Effector memory CD4-positive, alpha-beta T cell (primary cell): ENCODE measurements around the gene LRRC45.

ENCODE experiments used
- DNase-seq, 3 donors: peaks; one replicate each; pipeline ENCODE4 v3.0.0-alpha.2; 2020
- H3K27ac ChIP-seq: 2 replicates; pipeline ENCODE4 v1.7.0; 2013; ENCODE audit warnings: mild to moderate bottlenecking, low read length, moderate library complexity; ENCODE audit not compliant: insufficient read depth, poor library complexity, severe bottlenecking
- H3K27me3 ChIP-seq: replicated peaks from 2 replicates; pipeline ENCODE4 v1.7.0; 2013; ENCODE audit warnings: mild to moderate bottlenecking, low read length; ENCODE audit not compliant: insufficient read depth, control insufficient read depth, poor library complexity, severe bottlenecking
- H3K36me3 ChIP-seq: 2 replicates; pipeline ENCODE4 v1.7.0; 2013; ENCODE audit warnings: mild to moderate bottlenecking, low read length, moderate library complexity; ENCODE audit not compliant: control insufficient read depth, insufficient read depth
- H3K4me1 ChIP-seq: 2 replicates; pipeline ENCODE4 v1.7.0; 2013; ENCODE audit warnings: low read length, mild to moderate bottlenecking; ENCODE audit not compliant: control insufficient read depth, insufficient read depth, poor library complexity, severe bottlenecking
- H3K4me3 ChIP-seq: 2 replicates; pipeline ENCODE4 v1.7.0; 2013; ENCODE audit warnings: low read length, low read depth, mild to moderate bottlenecking; ENCODE audit not compliant: insufficient read depth, poor library complexity, severe bottlenecking
- H3K9me3 ChIP-seq: 2 replicates; pipeline ENCODE4 v1.7.0; 2013; ENCODE audit warnings: mild to moderate bottlenecking, low read length, moderate library complexity; ENCODE audit not compliant: control insufficient read depth

The LRRC45 gene

DNA sequence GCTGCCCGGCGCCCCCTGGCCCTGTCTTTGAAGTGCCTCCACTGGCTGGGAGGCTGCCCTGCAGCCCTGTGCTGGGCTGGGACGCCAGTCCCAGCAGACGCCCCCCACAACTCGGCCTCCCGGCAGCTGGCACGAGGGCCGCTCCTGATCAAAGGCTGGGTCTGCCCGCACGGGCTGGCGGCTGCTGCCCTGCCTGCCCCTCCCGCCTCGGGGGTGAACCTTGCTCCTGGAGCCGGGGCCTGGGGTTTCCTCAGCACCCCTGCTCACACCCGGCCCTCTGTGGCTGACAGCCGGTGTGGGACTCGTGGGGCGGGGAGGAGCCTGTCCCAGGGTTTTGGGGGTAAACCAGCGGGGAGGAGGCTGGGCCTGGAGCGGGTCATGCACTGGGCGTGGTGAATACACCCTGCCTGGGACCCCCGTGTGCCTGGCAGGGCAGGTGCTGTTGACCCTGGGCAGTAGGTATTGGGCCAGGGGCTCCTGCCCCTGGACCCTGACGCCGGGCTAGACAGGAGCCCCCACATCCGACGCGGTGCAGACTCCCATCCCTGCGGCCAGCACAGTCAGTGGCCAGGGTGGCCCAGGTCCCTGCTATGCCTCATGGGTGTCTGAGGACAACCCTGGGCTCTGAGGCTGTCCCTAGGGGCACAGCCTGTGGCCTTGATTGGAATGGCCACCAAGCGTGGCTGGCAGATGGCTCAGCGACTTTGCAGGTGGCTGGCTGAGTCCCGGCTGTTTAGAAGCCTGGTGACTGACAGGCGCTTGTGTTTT, 22.1 kb upstream of the LRRC45 start:
- H3K4me1 ChIP-seq: no peaks in the 10 kb centered on the region
- peaks cover 9% of the 10 kb centered on the region for H3K36me3 ChIP-seq

DNA sequence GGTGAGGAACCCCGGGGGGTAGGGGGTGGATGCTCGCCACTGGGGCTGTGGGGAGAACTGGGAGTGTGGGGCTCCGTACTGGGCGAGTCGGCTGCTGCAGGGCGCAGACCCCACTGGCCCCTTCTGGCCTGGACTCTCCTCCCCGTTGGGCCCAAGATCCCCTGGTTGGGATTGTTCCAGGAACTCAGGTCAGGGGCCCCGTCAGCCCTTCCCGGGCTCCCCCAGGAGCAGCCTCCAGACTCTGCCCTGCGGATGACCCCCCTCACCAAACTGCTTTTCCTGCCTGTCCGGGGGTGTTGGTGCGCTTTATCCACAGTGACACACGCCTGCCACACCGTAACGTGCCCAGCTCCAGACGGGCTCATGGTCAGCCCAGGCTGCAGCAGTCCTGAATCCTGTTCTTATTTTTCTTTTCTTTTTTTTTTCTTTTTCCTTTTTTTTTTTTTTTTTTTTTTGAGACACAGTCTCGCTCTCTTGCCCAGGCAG, 21.5 kb upstream of the LRRC45 start:
- H3K9me3 ChIP-seq: no peaks in the 10 kb centered on the region
- no peak for DNase-seq
- no peaks in the 10 kb centered on the region for H3K4me1 ChIP-seq
- no peaks in the 10 kb centered on the region for H3K27me3 ChIP-seq
- H3K4me3 ChIP-seq: no peak overlapping the region
- peaks cover 2% of the 10 kb centered on the region for H3K36me3 ChIP-seq
- no peak overlapping the region for H3K27ac ChIP-seq

More for the DNA sequence above, 22.1 kb upstream of the LRRC45 start:
- DNase-seq: no peak
- Histone ChIP-seq H3K4me3 (no peak overlapping the region), H3K9me3 (no peaks in the 10 kb centered on the region), H3K27ac (no peak overlapping the region), H3K27me3 (no peaks in the 10 kb centered on the region)

DNA sequence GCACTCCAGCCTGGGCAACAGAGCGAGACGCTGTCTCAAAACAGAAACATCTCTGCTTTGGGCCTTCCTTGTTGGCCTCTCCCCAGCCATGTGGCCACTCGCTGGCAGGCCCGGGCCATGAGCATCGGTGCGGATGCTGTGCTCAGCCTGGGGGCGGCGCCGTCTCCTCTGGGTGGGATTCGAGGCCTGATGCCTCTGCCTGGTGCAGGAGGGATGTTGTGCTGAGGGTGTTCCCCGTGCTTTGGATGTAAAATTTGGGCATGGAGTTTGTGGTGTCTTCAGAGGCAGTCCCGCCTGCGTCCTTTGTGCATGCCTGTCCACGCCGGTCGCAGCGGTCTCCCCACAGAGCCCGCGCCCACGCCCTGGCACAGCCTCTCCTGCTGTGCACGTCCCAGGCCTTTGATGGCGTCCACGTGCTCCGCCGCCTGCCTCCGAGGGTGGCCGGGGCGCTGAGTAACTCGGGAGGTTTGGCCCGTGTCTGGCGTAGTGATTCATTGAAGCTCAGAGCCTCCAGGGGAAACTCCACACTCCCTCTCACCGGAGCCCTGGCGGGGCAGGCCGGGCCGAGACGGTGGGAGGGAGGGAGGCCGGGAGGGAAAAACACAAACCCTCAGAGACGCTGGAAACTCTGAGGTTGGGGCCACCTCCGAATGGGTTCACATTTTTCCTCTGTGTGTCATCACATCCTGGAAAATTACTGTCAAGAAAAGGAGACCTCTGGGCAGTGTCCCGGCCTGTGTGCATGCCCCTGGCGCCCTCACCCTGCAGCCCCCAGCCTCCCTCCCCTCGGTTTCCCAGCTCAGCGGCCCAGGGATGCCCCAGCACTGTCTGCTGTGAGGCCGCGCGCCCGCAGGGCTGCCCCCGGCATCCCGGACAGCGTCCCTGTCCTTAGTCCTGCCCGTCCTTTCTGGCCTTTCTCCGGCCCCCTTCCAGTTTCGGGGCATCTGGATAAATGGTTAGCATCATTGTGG, 19.4 kb upstream of the LRRC45 start:
- Histone ChIP-seq H3K4me1 (no peaks in the 10 kb centered on the region), H3K4me3 (no peak overlapping the region), H3K27ac (no peak overlapping the region), H3K36me3 (no peaks in the 10 kb centered on the region), H3K27me3 (no peaks in the 10 kb centered on the region), H3K9me3 (no peaks in the 10 kb centered on the region)
- no peak for DNase-seq

DNA sequence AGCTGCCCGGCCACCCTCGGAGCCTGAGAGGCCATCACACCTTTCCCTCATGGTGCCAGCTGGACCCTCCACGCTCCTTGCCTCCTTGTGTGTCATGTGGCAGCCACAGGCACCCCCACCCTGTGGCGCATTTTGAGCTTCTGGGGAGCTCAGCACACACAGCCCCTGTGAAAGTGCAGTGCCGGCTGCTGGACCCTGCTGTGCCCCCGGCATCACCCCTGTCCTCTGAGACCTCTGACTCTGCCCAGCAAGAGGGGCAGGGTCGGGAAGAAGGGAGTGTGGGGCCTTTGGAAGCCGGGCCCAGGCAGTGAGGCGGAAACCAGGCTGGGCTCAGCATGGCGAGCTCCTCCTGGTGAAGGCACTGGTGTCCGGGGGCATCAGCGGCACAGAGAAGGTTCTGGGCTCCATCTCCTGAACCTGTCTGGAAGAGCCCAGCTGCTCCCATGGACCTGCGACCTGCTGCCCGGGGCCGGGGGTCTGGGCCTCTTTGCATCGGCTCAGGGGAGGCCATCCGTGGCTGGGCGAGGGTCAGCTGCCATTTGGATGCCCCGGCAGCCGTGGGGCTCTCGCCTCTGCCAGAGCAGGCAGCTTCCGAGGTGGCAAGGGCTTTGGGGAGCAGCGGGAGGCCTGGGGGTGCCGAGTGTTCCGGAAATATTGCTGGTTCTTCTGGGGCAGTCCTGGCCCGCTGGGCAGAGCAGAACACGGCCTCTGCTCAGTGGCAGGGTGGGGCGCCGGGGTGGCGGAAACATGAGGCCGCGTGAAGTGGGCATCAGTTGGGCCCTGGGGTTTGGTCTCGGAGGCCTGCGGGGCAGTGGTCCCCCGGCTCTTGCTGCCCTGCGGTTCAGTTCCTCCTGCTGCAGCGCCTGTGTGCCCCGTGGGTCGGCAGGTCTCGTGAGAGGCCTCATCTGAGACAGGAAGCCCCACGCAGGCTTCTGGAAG, 18.3 kb upstream of the LRRC45 start:
- DNase-seq: no peak
- Histone ChIP-seq H3K4me3 (no peak overlapping the region), H3K9me3 (no peaks in the 10 kb centered on the region), H3K4me1 (no peaks in the 10 kb centered on the region), H3K27me3 (no peaks in the 10 kb centered on the region), H3K27ac (no peak overlapping the region), H3K36me3 (no peaks in the 10 kb centered on the region)

DNA sequence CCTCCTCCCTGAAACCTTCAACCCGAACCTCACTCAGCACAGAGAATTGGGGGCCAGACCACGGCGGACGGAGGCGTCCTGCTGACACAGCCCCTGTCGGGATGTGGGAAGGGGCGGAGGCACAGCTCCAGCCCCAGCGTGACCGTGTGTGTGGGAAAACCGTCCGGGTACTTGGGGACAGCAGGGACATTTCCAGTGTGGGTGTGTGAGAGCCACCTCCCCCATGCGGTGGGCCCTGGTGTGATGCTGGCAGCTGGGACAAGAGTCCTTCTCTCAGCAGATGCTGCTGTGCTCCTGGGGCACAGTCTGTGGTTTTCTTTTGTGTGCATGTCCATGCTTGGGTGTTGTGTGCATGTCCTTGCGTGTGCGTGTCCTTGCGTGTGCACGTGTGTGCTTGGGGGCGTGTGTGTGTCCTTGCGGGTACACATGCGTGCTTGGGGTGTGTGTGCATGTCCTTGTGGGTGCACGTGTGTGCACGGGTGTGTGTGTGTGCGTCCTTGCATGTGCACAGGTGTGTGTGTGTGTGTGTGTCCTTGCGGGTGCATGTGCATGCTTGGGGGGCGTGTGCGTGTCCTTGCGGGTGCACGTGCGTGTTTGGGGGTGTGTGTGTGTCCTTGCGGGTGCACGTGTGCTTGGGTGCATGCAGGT, 17.3 kb upstream of the LRRC45 start:
- Histone ChIP-seq H3K27me3 (no peaks in the 10 kb centered on the region), H3K4me1 (no peaks in the 10 kb centered on the region), H3K9me3 (no peaks in the 10 kb centered on the region), H3K27ac (no peak overlapping the region), H3K36me3 (no peaks in the 10 kb centered on the region), H3K4me3 (no peak overlapping the region)
- DNase-seq: no peak

DNA sequence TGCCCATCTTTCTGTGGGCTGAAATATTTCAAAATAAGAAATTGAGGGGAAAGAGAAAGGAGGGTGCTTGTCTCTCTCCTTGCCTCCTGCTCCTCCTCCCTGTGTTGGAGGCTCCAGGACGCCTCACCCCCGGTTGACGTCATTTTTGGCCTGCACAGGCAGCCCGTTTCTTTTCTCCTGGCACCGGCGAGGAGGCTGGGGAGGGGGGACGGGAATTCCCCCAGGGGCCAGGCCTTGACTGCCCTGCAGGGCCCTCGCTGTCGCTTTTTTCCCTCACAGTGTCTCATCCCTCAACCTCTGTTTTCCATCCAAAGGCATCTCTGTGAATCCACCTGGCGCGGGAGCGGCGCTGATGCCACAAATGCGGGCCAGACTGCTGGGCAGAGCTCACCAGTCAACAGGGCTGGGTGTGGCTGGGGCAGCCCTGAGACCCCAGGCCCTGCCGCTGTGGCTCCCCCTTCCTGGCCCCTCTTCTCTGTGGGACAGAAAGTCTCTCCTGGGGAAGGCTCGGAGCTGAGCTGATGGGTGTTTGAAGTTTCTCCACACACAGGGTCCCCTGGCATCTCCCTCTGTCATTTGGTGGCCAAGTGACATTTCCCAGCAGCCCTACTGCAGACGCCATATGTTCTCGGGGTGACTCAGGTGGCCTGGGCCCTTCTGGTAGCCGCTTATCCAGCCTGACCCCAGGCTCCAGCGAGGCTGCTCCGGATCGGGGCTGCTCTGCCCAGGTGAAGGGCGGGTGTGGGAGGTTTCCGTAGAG, 16.5 kb upstream of the LRRC45 start:
- Histone ChIP-seq H3K4me3 (no peak overlapping the region), H3K27ac (no peak overlapping the region), H3K27me3 (no peaks in the 10 kb centered on the region), H3K36me3 (no peaks in the 10 kb centered on the region), H3K4me1 (no peaks in the 10 kb centered on the region), H3K9me3 (no peaks in the 10 kb centered on the region)
- no peak for DNase-seq

DNA sequence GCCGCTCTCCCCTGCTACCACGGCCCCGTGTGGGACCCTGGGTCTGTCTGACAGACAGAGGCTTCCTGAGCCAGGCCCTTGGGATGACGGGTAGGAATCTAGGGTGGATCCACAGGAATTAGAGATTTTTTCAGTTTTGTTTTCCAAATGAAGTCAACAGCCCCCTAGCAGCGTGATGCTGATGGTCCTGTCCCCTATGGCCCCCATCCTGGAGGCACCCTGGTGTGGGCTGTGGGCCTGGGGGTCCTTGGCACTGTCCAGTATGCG, 15.9 kb upstream of the LRRC45 start:
- H3K36me3 ChIP-seq: no peaks in the 10 kb centered on the region
- H3K27me3 ChIP-seq: no peaks in the 10 kb centered on the region
- H3K9me3 ChIP-seq: no peaks in the 10 kb centered on the region
- no peak overlapping the region for H3K27ac ChIP-seq
- H3K4me3 ChIP-seq: no peak overlapping the region
- no peaks in the 10 kb centered on the region for H3K4me1 ChIP-seq
- DNase-seq: no peak

DNA sequence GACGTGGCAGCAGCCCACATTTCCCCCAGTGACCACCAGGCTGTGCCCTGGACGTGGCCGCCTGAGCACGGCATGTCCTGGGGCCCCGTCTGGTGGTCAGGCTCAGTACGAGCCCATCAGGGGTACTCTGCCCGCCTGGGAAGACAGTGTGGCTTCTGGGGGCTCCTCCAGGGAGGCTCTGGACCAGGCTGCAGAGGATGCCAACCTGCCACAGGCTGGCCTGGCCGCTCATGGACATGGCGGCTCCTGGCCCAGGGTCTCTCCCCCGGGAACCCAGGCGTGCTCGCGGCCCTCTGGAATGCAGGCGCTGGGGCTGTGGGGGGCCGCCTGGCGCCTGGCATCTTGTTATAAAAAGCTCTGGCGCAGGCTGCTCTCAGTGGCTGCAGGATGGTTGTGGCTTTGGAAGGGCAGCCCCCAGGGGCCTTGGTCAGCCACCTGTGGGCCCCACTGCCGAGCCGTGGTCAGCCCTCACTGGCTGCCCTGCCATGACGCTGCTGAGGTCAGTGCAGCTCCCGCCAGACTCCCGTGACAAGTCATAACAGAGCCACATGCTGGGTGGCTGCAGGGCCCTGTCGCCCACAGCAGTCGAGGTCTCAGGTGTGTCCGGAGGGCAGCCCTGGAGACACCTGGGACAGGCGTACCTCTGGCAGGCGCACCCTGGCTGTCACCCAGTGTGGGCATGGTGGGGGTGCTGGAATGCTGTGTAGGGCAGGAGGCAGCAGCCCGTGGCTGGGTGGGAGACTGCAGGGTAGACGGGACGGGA, 15.4 kb upstream of the LRRC45 start:
- no peaks in the 10 kb centered on the region for H3K4me1 ChIP-seq
- no peaks in the 10 kb centered on the region for H3K36me3 ChIP-seq

More for the DNA sequence above, 15.4 kb upstream of the LRRC45 start:
- DNase-seq: no peak
- no peak overlapping the region for H3K27ac ChIP-seq
- H3K27me3 ChIP-seq: no peaks in the 10 kb centered on the region
- H3K9me3 ChIP-seq: no peaks in the 10 kb centered on the region
- no peak overlapping the region for H3K4me3 ChIP-seq
